Endothelial cell of umbilical vein (primary cell): ENCODE results near the gene POU2AF3. TPM values are rescaled to one million over a fixed set of nuclear protein-coding genes. Genes with fewer than 3 reads are reported as not detected.

Experiments
- BruUV-seq: library from RNA; stranded (reverse); fragments of 400-500 nt; replicated peaks from 2 replicates; lab custom pipeline; 2021; lab: Mats Ljungman, UMichigan
- CTCF ChIA-PET: fragments of 300-600, 350-600 bp; sonication (Branson Sonifier 250); formaldehyde crosslinking; loops from one replicate; lab custom pipeline; 2021; ENCODE audit warnings: antibody characterized with exemption, inconsistent platforms; lab: Charles Lee
- POLR2A ChIA-PET: fragments of 300-600, 350-600 bp; sonication (Branson Sonifier 250); formaldehyde crosslinking; loops from one replicate; lab custom pipeline; 2021; ENCODE audit warnings: antibody characterized with exemption, inconsistent platforms; lab: Charles Lee
- DNase-seq: peaks from one replicate; pipeline ENCODE4 v3.0.0-alpha.2; 2011; ENCODE audit warnings: low read depth, low spot score
- FAIRE-seq: peaks from 2 replicates; lab custom pipeline; 2011; peaks lifted over from hg19 to GRCh38; lab: Jason Lieb, UNC
- H2AFZ ChIP-seq: 2 replicates; pipeline ENCODE4 v1.6.0; 2012; ENCODE audit warnings: low read depth, low read length, control low read depth, inconsistent platforms
- H3K27ac ChIP-seq: 2 replicates; pipeline ENCODE4 v1.5.1; 2011; ENCODE audit warnings: low read depth, mild to moderate bottlenecking, control low read depth, low read length, moderate library complexity; ENCODE audit not compliant: insufficient read depth
- H3K27me3 ChIP-seq, 2 experiments: 2 replicates each; pipeline versions ENCODE4 v1.6.0 to v1.6.1; 2011; ENCODE audit warnings: low read length in 2 of 2, mixed read lengths in 1 of 2; ENCODE audit not compliant: control insufficient read depth in 2 of 2, insufficient read depth in 2 of 2
- H3K36me3 ChIP-seq, 2 experiments: 2 replicates in 1 of 2; 3 replicates in 1 of 2; pipeline ENCODE4 v1.5.1; 2011; ENCODE audit warnings: low read length in 2 of 2, mild to moderate bottlenecking in 1 of 2, moderate library complexity in 1 of 2; ENCODE audit not compliant: control insufficient read depth in 2 of 2, insufficient read depth in 2 of 2; ENCODE audit errors: extremely low read depth in 1 of 2
- H3K4me1 ChIP-seq: 3 replicates; pipeline ENCODE4 v1.5.1; 2011; ENCODE audit warnings: mild to moderate bottlenecking, low read length; ENCODE audit not compliant: control insufficient read depth, insufficient read depth; ENCODE audit errors: extremely low read depth
- H3K4me2 ChIP-seq: 2 replicates; pipeline ENCODE4 v1.6.1; 2011; ENCODE audit warnings: low read length, control low read depth, mixed read lengths; ENCODE audit not compliant: insufficient read depth
- H3K4me3 ChIP-seq, 3 experiments: fragments of 200-600 bp in 1 of 3; sonication (generic), shearing (Covaris generic) in 1 of 3; replicated peaks in 1 of 3; 2 replicates each; pipeline ENCODE4 v1.5.1; 2011 to 2016; ENCODE audit warnings: control low read depth in 3 of 3, low read length in 3 of 3, mild to moderate bottlenecking in 2 of 3, inconsistent platforms in 1 of 3, low read depth in 1 of 3, moderate library complexity in 1 of 3; ENCODE audit not compliant: insufficient read depth in 1 of 3
- H3K79me2 ChIP-seq: 2 replicates; pipeline ENCODE4 v1.6.0; 2012; ENCODE audit warnings: low read length, inconsistent platforms; ENCODE audit not compliant: control insufficient read depth, insufficient read depth
- H3K9ac ChIP-seq: replicated peaks from 2 replicates; pipeline ENCODE3; 2011; ENCODE audit warnings: low read length, control low read depth; ENCODE audit not compliant: insufficient read depth; ENCODE audit errors: extremely low read depth
- H3K9me1 ChIP-seq: replicated peaks from 3 replicates; pipeline ENCODE4 v1.6.0; 2011; ENCODE audit warnings: mild to moderate bottlenecking, low read length; ENCODE audit not compliant: control insufficient read depth, insufficient read depth; ENCODE audit errors: extremely low read depth
- H3K9me3 ChIP-seq: replicated peaks from 2 replicates; pipeline ENCODE4 v1.5.1; 2012; ENCODE audit warnings: low read length, inconsistent platforms; ENCODE audit not compliant: control insufficient read depth, insufficient read depth
- H4K20me1 ChIP-seq: replicated peaks from 2 replicates; pipeline ENCODE3; 2011; ENCODE audit warnings: mild to moderate bottlenecking, low read length; ENCODE audit not compliant: control insufficient read depth, insufficient read depth; ENCODE audit errors: extremely low read depth
- EZH2 ChIP-seq: IDR thresholded peaks from 2 replicates; pipeline ENCODE4 v1.6.1; 2012; ENCODE audit warnings: borderline replicate concordance, low read depth, mild to moderate bottlenecking, moderate library complexity, low read length, inconsistent platforms; ENCODE audit not compliant: severe bottlenecking
- FOS ChIP-seq: IDR thresholded peaks from 2 replicates; pipeline ENCODE4 v1.6.1; 2011; ENCODE audit warnings: mild to moderate bottlenecking, low read length, moderate library complexity, borderline replicate concordance; ENCODE audit not compliant: insufficient read depth
- GATA2 ChIP-seq: IDR thresholded peaks from 2 replicates; pipeline ENCODE4 v1.7.0; 2011; ENCODE audit warnings: low read depth, mild to moderate bottlenecking, moderate library complexity, mixed read lengths, low read length; ENCODE audit not compliant: insufficient read length, insufficient read depth
- JUN ChIP-seq: IDR thresholded peaks from 2 replicates; pipeline ENCODE4 v1.6.1; 2011; ENCODE audit warnings: borderline replicate concordance, low read depth; ENCODE audit not compliant: insufficient read length, insufficient read depth
- MYC ChIP-seq: IDR thresholded peaks from one replicate; pipeline ENCODE4 v1.6.1; 2011; ENCODE audit warnings: mild to moderate bottlenecking, low read depth, low read length
- POLR2A ChIP-seq: IDR thresholded peaks from 2 replicates; pipeline ENCODE4 v1.6.1; 2012; ENCODE audit warnings: low read depth, mild to moderate bottlenecking, control low read depth, low read length
- POLR2AphosphoS5 ChIP-seq: IDR thresholded peaks from 2 replicates; pipeline ENCODE4 v1.6.1; 2012; ENCODE audit warnings: low read depth, mild to moderate bottlenecking, control low read depth, low read length, moderate library complexity; ENCODE audit not compliant: insufficient read depth
- dilution Hi-C: fragments of 300-500 bp; cut with MboI; formaldehyde crosslinking; loops from one replicate; pipeline ENCODE4 v1.15.0; 2019; ENCODE audit warnings: low sequenced_read_pairs; ENCODE audit not compliant: extremely low pct_ligation_motif_present
- intact Hi-C: fragments of 100-400 bp; cut with micrococcal nuclease; formaldehyde crosslinking; loops from one replicate; pipeline ENCODE4 v1.10.0; 2022
- polyA plus RNA-seq, 4 experiments: library from polyadenylated mRNA; depleted of rRNA in 3 of 4; stranded (reverse) in 3 of 4; unstranded in 1 of 4; fragments of >200 nt; gene quantifications; 2 replicates each; pipeline versions ENCODE4 v1.2.1 to v1.2.3, GENCODE V29; 2011 to 2012; ENCODE audit warnings: missing spikeins in 1 of 4
- total RNA-seq: library from RNA; stranded (reverse); gene quantifications from 2 replicates; pipeline ENCODE4 v1.2.3, GENCODE V29; 2021
- TF ChIP-seq, protein P1 (sequence below): IDR thresholded peaks from 2 replicates; pipeline ENCODE4 v1.6.1; 2011; ENCODE audit not compliant: insufficient read depth, insufficient read length
- TF ChIP-seq, protein P2 (sequence below), 2 donors: IDR thresholded peaks; 1 replicate in 1 of 2; 2 replicates in 1 of 2; pipeline ENCODE4 v1.5.1; 2011; ENCODE audit warnings: low read length in 2 of 2, mild to moderate bottlenecking in 2 of 2, moderate library complexity in 2 of 2, control low read depth in 1 of 2, inconsistent platforms in 1 of 2, low read depth in 1 of 2; ENCODE audit not compliant: insufficient read depth in 1 of 2; ENCODE audit errors: extremely low read depth in 1 of 2

POU2AF3 gene
- total and polyA plus RNA-seq, 2 donors (not counting 3 experiments of a cell fraction or from before 2014, with no cell fraction given): not detected

DNA sequence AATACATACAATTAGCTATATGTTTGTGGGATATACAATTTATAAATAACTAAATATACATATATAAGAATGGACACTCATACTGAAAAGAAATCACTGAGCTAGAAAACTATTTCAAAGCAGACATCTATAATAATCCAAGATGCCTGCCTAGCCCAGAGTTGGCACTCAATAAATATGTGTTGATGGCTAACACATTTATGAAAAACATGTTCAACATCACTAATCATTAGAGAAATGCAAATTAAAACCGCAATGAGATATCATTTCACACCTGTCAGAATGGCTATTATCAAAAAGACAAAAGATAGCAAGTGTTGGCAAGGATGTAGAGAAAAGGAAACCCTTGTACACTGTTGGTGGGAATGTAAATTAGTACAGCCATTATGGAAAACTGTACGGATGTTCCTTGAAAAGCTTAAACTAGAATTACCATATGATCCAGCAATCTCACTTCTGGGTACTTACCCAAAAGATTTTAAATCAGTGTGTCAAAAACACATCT is 50.9 kb downstream of the POU2AF3 start:
- Histone ChIP-seq H3K79me2 (no peaks in the 10 kb centered on the region), H3K9me3 (no peaks in the 10 kb centered on the region), H4K20me1 (no peaks in the 10 kb centered on the region), H3K4me1 (no peaks in the 10 kb centered on the region), H3K4me2 (no peak overlapping the region), H3K9me1 (no peaks in the 10 kb centered on the region), H3K36me3 (no peaks in the 10 kb centered on the region), H3K27ac (no peak overlapping the region), H3K4me3 (no peak overlapping the region), H3K9ac (no peak overlapping the region), H2AFZ (no peak overlapping the region), H3K27me3 (no peaks in the 10 kb centered on the region)
- ChIA-PET CTCF (interaction anchor here (1.6 kb wide), 1 partner anchor 8 kb away, joined by 5 read pairs; no protein-coding TSS in a partner anchor), POLR2A (no interaction called here)
- no TSS peak for BruUV-seq
- intact Hi-C loops: no loop called here
- dilution Hi-C loops: no loop called here
- no peak for TF ChIP-seq POLR2AphosphoS5
- TF ChIP-seq JUN: no peak
- TF ChIP-seq FOS: no peak
- no peak for DNase-seq
- no peak for FAIRE-seq

DNA sequence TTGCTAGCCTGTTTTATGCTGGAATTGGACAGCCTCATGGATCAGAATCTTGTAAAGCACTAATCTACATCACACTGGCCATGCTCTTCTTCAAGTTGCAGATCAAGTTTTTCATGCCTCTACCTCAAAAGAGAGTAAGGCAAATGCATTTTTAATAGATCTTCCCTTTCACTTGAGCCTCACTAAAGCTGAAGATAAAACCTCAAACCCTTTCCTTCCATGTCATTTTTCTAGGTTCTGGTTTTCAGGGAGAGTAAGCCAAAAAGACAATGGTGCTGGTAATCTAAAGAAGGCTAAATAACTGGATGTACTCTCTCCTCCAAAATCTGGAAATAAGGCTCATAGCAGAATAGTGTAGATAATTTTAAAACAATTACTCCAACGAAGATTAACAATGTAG is 52.5 kb downstream of the POU2AF3 start:
- Histone ChIP-seq H3K9me1 (no peaks in the 10 kb centered on the region), H4K20me1 (no peaks in the 10 kb centered on the region), H2AFZ (no peak overlapping the region), H3K4me1 (no peaks in the 10 kb centered on the region), H3K27me3 (no peaks in the 10 kb centered on the region), H3K36me3 (no peaks in the 10 kb centered on the region), H3K9ac (no peak overlapping the region), H3K9me3 (no peaks in the 10 kb centered on the region), H3K4me3 (no peak overlapping the region), H3K79me2 (no peaks in the 10 kb centered on the region), H3K27ac (no peak overlapping the region), H3K4me2 (no peak overlapping the region)
- no TSS peak for BruUV-seq
- TF ChIP-seq POLR2A: no peak
- no peak for TF ChIP-seq EZH2
- TF ChIP-seq, protein P1, sequence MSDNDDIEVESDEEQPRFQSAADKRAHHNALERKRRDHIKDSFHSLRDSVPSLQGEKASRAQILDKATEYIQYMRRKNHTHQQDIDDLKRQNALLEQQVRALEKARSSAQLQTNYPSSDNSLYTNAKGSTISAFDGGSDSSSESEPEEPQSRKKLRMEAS: no peak
- TF ChIP-seq GATA2: no peak
- no peak for TF ChIP-seq POLR2AphosphoS5
- TF ChIP-seq JUN: no peak
- TF ChIP-seq FOS: no peak
- no peak for TF ChIP-seq MYC
- TF ChIP-seq, protein P2, sequence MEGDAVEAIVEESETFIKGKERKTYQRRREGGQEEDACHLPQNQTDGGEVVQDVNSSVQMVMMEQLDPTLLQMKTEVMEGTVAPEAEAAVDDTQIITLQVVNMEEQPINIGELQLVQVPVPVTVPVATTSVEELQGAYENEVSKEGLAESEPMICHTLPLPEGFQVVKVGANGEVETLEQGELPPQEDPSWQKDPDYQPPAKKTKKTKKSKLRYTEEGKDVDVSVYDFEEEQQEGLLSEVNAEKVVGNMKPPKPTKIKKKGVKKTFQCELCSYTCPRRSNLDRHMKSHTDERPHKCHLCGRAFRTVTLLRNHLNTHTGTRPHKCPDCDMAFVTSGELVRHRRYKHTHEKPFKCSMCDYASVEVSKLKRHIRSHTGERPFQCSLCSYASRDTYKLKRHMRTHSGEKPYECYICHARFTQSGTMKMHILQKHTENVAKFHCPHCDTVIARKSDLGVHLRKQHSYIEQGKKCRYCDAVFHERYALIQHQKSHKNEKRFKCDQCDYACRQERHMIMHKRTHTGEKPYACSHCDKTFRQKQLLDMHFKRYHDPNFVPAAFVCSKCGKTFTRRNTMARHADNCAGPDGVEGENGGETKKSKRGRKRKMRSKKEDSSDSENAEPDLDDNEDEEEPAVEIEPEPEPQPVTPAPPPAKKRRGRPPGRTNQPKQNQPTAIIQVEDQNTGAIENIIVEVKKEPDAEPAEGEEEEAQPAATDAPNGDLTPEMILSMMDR (IDR thresholded peaks at IDR 0.05; ENCODE audit: extremely low read depth in 1 of 2, insufficient read depth in 1 of 2, low read depth in 1 of 2, low read length in 2 of 2): no peak
- DNase-seq: no peak
- ChIA-PET CTCF (no interaction called here), POLR2A (no interaction called here)
- dilution Hi-C loops (no loop called here), intact Hi-C loops (no loop called here)
- no peak for FAIRE-seq
